Mucosa of rectum (tissue), 2 donors: Measurements from ENCODE around the gene MUC21.
"Not testable (repeated sequence)": the region's sequence is repeated elsewhere in the genome, so short reads cannot be mapped to it uniquely, and the experiment has no call there.

Experiments
- H3K27ac ChIP-seq, 2 donors: one replicate each; pipeline ENCODE4 v1.7.0; 2013; ENCODE audit warnings: inconsistent platforms in 2 of 2, low read depth in 2 of 2, low read length in 2 of 2
- H3K27me3 ChIP-seq, 2 donors: one replicate each; pipeline ENCODE4 v1.7.0; 2013; ENCODE audit warnings: low read length in 2 of 2; ENCODE audit not compliant: control insufficient read depth in 2 of 2, insufficient read depth in 2 of 2
- H3K36me3 ChIP-seq, 2 donors: one replicate each; pipeline ENCODE4 v1.7.0; 2013; ENCODE audit warnings: low read length in 2 of 2; ENCODE audit not compliant: control insufficient read depth in 2 of 2, insufficient read depth in 2 of 2
- H3K4me1 ChIP-seq, 2 donors: one replicate each; pipeline ENCODE4 v1.7.0; 2013; ENCODE audit warnings: low read length in 2 of 2, mild to moderate bottlenecking in 1 of 2; ENCODE audit not compliant: control insufficient read depth in 2 of 2, insufficient read depth in 2 of 2
- H3K4me3 ChIP-seq, 2 donors: one replicate each; pipeline ENCODE4 v1.7.0; 2013; ENCODE audit warnings: low read length in 2 of 2
- H3K9ac ChIP-seq, 2 donors: one replicate each; pipeline ENCODE4 v1.7.0; 2013; ENCODE audit warnings: low read length in 2 of 2, low read depth in 1 of 2, mild to moderate bottlenecking in 1 of 2
- H3K9me3 ChIP-seq, 2 donors: one replicate each; pipeline ENCODE4 v1.7.0; 2013; ENCODE audit warnings: low read length in 2 of 2; ENCODE audit not compliant: control insufficient read depth in 2 of 2
- donor health status: healthy.
- donor health status: Normal muscosa, but diverticular disease.

MUC21 gene

GRCh38 chr6:30965140-30965601 is 18.3 kb upstream of the MUC21 start:
- no peaks in the 10 kb centered on the region for H3K36me3 ChIP-seq
- no peak overlapping the region for H3K9ac ChIP-seq
- no peak overlapping the region for H3K4me3 ChIP-seq
- H3K4me1 ChIP-seq: no peaks in the 10 kb centered on the region
- no peaks in the 10 kb centered on the region for H3K9me3 ChIP-seq
- H3K27ac ChIP-seq: no peak overlapping the region
- H3K27me3 ChIP-seq: peaks cover 0 to 3% of the 10 kb centered on the region in 2 donors

GRCh38 chr6:30966154-30966553 is 17.4 kb upstream of the MUC21 start:
- no peaks in the 10 kb centered on the region for H3K36me3 ChIP-seq
- no peaks in the 10 kb centered on the region for H3K4me1 ChIP-seq
- no peak overlapping the region for H3K9ac ChIP-seq
- H3K27ac ChIP-seq: no peak overlapping the region
- H3K4me3 ChIP-seq: no peak overlapping the region
- no peaks in the 10 kb centered on the region for H3K9me3 ChIP-seq
- peaks cover 0 to 3% of the 10 kb centered on the region in 2 donors for H3K27me3 ChIP-seq

GRCh38 chr6:30969171-30969570 is 14.3 kb upstream of the MUC21 start:
- not testable (repeated sequence) for H3K4me1 ChIP-seq, H3K9me3 ChIP-seq, H3K36me3 ChIP-seq, H3K4me3 ChIP-seq, H3K27ac ChIP-seq, H3K27me3 ChIP-seq, H3K9ac ChIP-seq

- Histone ChIP-seq H3K4me3 (no peak overlapping the region), H3K9me3 (no peaks in the 10 kb centered on the region), H3K27ac (no peak overlapping the region), H3K36me3 (no peaks in the 10 kb centered on the region), H3K9ac (no peak overlapping the region), H3K27me3 (no peaks in the 10 kb centered on the region), H3K4me1 (no peaks in the 10 kb centered on the region)
Observed at GRCh38 chr6:30970946-30971345, 12.6 kb upstream of the MUC21 start.

- no peak overlapping the region for H3K9ac ChIP-seq
- H3K4me1 ChIP-seq: no peaks in the 10 kb centered on the region
- H3K36me3 ChIP-seq: no peaks in the 10 kb centered on the region
- no peak overlapping the region for H3K4me3 ChIP-seq
- H3K27me3 ChIP-seq: no peaks in the 10 kb centered on the region
- H3K27ac ChIP-seq: no peak overlapping the region
- H3K9me3 ChIP-seq: no peaks in the 10 kb centered on the region
Observed at GRCh38 chr6:30972816-30973215, 10.7 kb upstream of the MUC21 start.

GRCh38 chr6:30974490-30975252 is 8.8 kb upstream of the MUC21 start:
- Histone ChIP-seq H3K36me3 (no peaks in the 10 kb centered on the region), H3K4me3 (no peak overlapping the region), H3K9ac (no peak overlapping the region), H3K4me1 (no peaks in the 10 kb centered on the region), H3K9me3 (no peaks in the 10 kb centered on the region), H3K27ac (no peak overlapping the region), H3K27me3 (peaks cover 0 to 8% of the 10 kb centered on the region in 2 donors)

- H3K9me3 ChIP-seq: no peaks in the 10 kb centered on the region
- no peak overlapping the region for H3K27ac ChIP-seq
- H3K27me3 ChIP-seq: peaks cover 0 to 13% of the 10 kb centered on the region in 2 donors
- H3K4me3 ChIP-seq: no peak overlapping the region
- H3K4me1 ChIP-seq: no peaks in the 10 kb centered on the region
- H3K36me3 ChIP-seq: no peaks in the 10 kb centered on the region
- H3K9ac ChIP-seq: no peak overlapping the region
Observed at GRCh38 chr6:30979141-30979540, 4.4 kb upstream of the MUC21 start.

GRCh38 chr6:30979690-30980089 is 3.8 kb upstream of the MUC21 start:
- Histone ChIP-seq H3K27me3 (peaks cover 0 to 13% of the 10 kb centered on the region in 2 donors), H3K9me3 (no peaks in the 10 kb centered on the region), H3K27ac (no peak overlapping the region), H3K4me1 (no peaks in the 10 kb centered on the region), H3K9ac (no peak overlapping the region), H3K4me3 (no peak overlapping the region), H3K36me3 (no peaks in the 10 kb centered on the region)

GRCh38 chr6:30981942-30982772 is 1.4 kb upstream of the MUC21 start:
- no peak overlapping the region for H3K4me3 ChIP-seq
- peaks cover 0 to 13% of the 10 kb centered on the region in 2 donors for H3K27me3 ChIP-seq
- no peaks in the 10 kb centered on the region for H3K4me1 ChIP-seq
- H3K9ac ChIP-seq: no peak overlapping the region
- H3K27ac ChIP-seq: no peak overlapping the region
- H3K36me3 ChIP-seq: no peaks in the 10 kb centered on the region
- H3K9me3 ChIP-seq: no peaks in the 10 kb centered on the region

- peaks cover 0 to 4% of the 10 kb centered on the region in 2 donors for H3K27me3 ChIP-seq
- no peaks in the 10 kb centered on the region for H3K9me3 ChIP-seq
- H3K27ac ChIP-seq: no peak overlapping the region
- no peaks in the 10 kb centered on the region for H3K4me1 ChIP-seq
- H3K36me3 ChIP-seq: no peaks in the 10 kb centered on the region
- no peak overlapping the region for H3K9ac ChIP-seq
- H3K4me3 ChIP-seq: no peak overlapping the region
Observed at GRCh38 chr6:30985490-30985889, 2.0 kb downstream of the MUC21 start.
